GM12878 (cell line): Measurements from ENCODE around the gene APOBEC3B. TPM values are rescaled to one million over a fixed set of nuclear protein-coding genes. Genes with fewer than 3 reads are reported as not detected.

Source experiments
- ATAC-seq: fragments of 200-7000 bp; cut with Tn5 transposase; 3 replicates; pipeline ENCODE4 v1.9.1; 2020; ENCODE audit warnings: mild to moderate bottlenecking, moderate library complexity
- BruUV-seq: library from RNA; stranded (reverse); fragments of 400-500 nt; replicated peaks from 2 replicates; lab custom pipeline; 2021; lab: Mats Ljungman, UMichigan
- CTCF ChIA-PET: fragments of 300-600 bp; sonication (Branson Sonifier 250); formaldehyde crosslinking; extraction: SDS; loops from one replicate; lab custom pipeline; 2021; ENCODE audit warnings: inconsistent platforms; lab: Yijun Ruan, JAX
- POLR2A ChIA-PET: fragments of 350-600 bp; formaldehyde crosslinking; extraction: SDS; loops from one replicate; lab custom pipeline; 2021; ENCODE audit warnings: inconsistent platforms; lab: Charles Lee
- RAD21 ChIA-PET: fragments of 300-600 bp; sonication (Branson Sonifier 250); formaldehyde crosslinking; loops from one replicate; lab custom pipeline; 2023; ENCODE audit warnings: antibody characterized with exemption; ENCODE audit not compliant: unreplicated experiment; lab: Charles Lee
- SMC1A ChIA-PET: fragments of 300-600 bp; sonication (Branson Sonifier 250); formaldehyde crosslinking; loops from one replicate; lab custom pipeline; 2023; ENCODE audit not compliant: unreplicated experiment, uncharacterized antibody; lab: Charles Lee
- DNase-seq: peaks from one replicate; pipeline ENCODE4 v3.0.0-alpha.2; 2011; ENCODE audit warnings: low read depth, low spot score
- FAIRE-seq: peaks from 3 replicates; lab custom pipeline; 2011; peaks lifted over from hg19 to GRCh38; lab: Jason Lieb, UNC
- H2AFZ ChIP-seq: 2 replicates; pipeline ENCODE4 v1.6.0; 2011; ENCODE audit warnings: low read depth, low read length, control low read depth; ENCODE audit not compliant: control insufficient read depth
- H3K27ac ChIP-seq: 2 replicates; pipeline ENCODE4 v1.5.1; 2011; ENCODE audit warnings: control low read depth; ENCODE audit not compliant: control insufficient read depth, insufficient read depth
- H3K27me3 ChIP-seq, 2 experiments: replicated peaks in 1 of 2; 2 replicates each; pipeline versions ENCODE4 v1.6.0 to v1.6.1; 2011; ENCODE audit warnings: low read length in 1 of 2; ENCODE audit not compliant: control insufficient read depth in 2 of 2, insufficient read depth in 2 of 2
- H3K36me3 ChIP-seq, 2 experiments: 2 replicates each; pipeline ENCODE4 v1.5.1; 2011; ENCODE audit warnings: low read length in 1 of 2; ENCODE audit not compliant: control insufficient read depth in 2 of 2, insufficient read depth in 2 of 2
- H3K4me1 ChIP-seq: 2 replicates; pipeline ENCODE4 v1.6.1; 2011; ENCODE audit warnings: mild to moderate bottlenecking, low read length, moderate library complexity, mixed read lengths; ENCODE audit not compliant: control insufficient read depth, insufficient read depth
- H3K4me2 ChIP-seq: 2 replicates; pipeline ENCODE4 v1.6.0; 2011; ENCODE audit warnings: control low read depth; ENCODE audit not compliant: control insufficient read depth, insufficient read depth
- H3K4me3 ChIP-seq: fragments of 200-600 bp; sonication (generic); 2 replicates; pipeline ENCODE4 v1.5.1; 2016
- H3K79me2 ChIP-seq: 2 replicates; pipeline ENCODE4 v1.6.0; 2011; ENCODE audit warnings: low read length; ENCODE audit not compliant: control insufficient read depth, insufficient read depth
- H3K9ac ChIP-seq: 2 replicates; pipeline ENCODE4 v1.8.0; 2011; ENCODE audit warnings: low read length, control low read depth, mixed read lengths; ENCODE audit not compliant: control insufficient read depth, insufficient read depth
- H3K9me3 ChIP-seq: replicated peaks from 3 replicates; pipeline ENCODE4 v1.5.1; 2011; ENCODE audit warnings: mild to moderate bottlenecking, low read length; ENCODE audit not compliant: control insufficient read depth, insufficient read depth
- H4K20me1 ChIP-seq: 2 replicates; pipeline ENCODE4 v1.6.0; 2011; ENCODE audit not compliant: control insufficient read depth, insufficient read depth
- ATF7 ChIP-seq: fragments of 450-650 bp; IDR thresholded peaks from 2 replicates; pipeline ENCODE4 v1.6.1; 2016; ENCODE audit warnings: low read depth, mild to moderate bottlenecking
- BACH1 ChIP-seq: fragments of 450-650 bp; IDR thresholded peaks from 2 replicates; pipeline ENCODE4 v1.6.1; 2017; ENCODE audit warnings: mild to moderate bottlenecking, borderline replicate concordance
- CREM ChIP-seq: IDR thresholded peaks from 2 replicates; pipeline ENCODE4 v1.6.1; 2014; ENCODE audit warnings: antibody characterized with exemption, low read depth
- EED ChIP-seq: sonication (generic); IDR thresholded peaks from 2 replicates; pipeline ENCODE4 v1.6.1; 2016; ENCODE audit warnings: antibody characterized with exemption, low read depth
- IRF3 ChIP-seq: fragments of 450-650 bp; IDR thresholded peaks from 2 replicates; pipeline ENCODE4 v1.6.1; 2014; ENCODE audit warnings: mild to moderate bottlenecking
- MEF2B ChIP-seq: fragments of 450-650 bp; IDR thresholded peaks from 2 replicates; pipeline ENCODE4 v1.6.1; 2018; ENCODE audit warnings: mild to moderate bottlenecking, moderate library complexity; ENCODE audit not compliant: partially characterized antibody, poor library complexity, severe bottlenecking
- NFYB ChIP-seq: IDR thresholded peaks from 2 replicates; pipeline ENCODE4 v1.6.1; 2011; ENCODE audit warnings: low read depth, mild to moderate bottlenecking, low read length, improper control_type of control experiment, moderate library complexity; ENCODE audit not compliant: insufficient read depth
- PAX8 ChIP-seq: fragments of 450-650 bp; IDR thresholded peaks from 2 replicates; pipeline ENCODE4 v1.6.1; 2017; ENCODE audit warnings: mild to moderate bottlenecking, moderate library complexity
- PBX3 ChIP-seq: IDR thresholded peaks from 2 replicates; pipeline ENCODE4 v1.6.1; 2011; ENCODE audit warnings: mild to moderate bottlenecking, low read depth, low read length, moderate library complexity; ENCODE audit not compliant: insufficient replicate concordance
- RB1 ChIP-seq: fragments of 450-650 bp; formaldehyde crosslinking; IDR thresholded peaks from 2 replicates; pipeline ENCODE4 v1.6.1; 2017; ENCODE audit warnings: mild to moderate bottlenecking, borderline replicate concordance
- RCOR1 ChIP-seq: conservative IDR thresholded peaks from 2 replicates; pipeline ENCODE4 v1.6.1; 2012; ENCODE audit warnings: low read depth, low read length, improper control_type of control experiment
- SIN3A ChIP-seq: IDR thresholded peaks from 2 replicates; pipeline ENCODE4 v1.6.1; 2012; ENCODE audit warnings: low read depth, low read length, improper control_type of control experiment
- SUZ12 ChIP-seq: fragments of 200-600 bp; sonication (generic); IDR thresholded peaks from one replicate; pipeline ENCODE4 v1.6.1; 2018; ENCODE audit warnings: antibody characterized with exemption, mild to moderate bottlenecking; ENCODE audit not compliant: unreplicated experiment
- ZBTB4 ChIP-seq: fragments of 450-650 bp; formaldehyde crosslinking; IDR thresholded peaks from 2 replicates; pipeline ENCODE4 v1.4.0; 2022; ENCODE audit warnings: mild to moderate bottlenecking, moderate library complexity
- ZNF592 ChIP-seq: fragments of 450-650 bp; IDR thresholded peaks from 2 replicates; pipeline ENCODE4 v1.6.1; 2017; ENCODE audit warnings: mild to moderate bottlenecking, moderate library complexity
- WGBS: methylation state at CpG from one replicate; pipeline ENCODE4 v1.1.6; 2016; ENCODE audit warnings: low lambda C conversion rate; ENCODE audit not compliant: insufficient replicate concordance, insufficient coverage; ENCODE audit errors: missing lambda C conversion rate; 5-methylcytosine and 5-hydroxymethylcytosine counted together
- in situ Hi-C: fragments of 300-500 bp; cut with MboI; formaldehyde crosslinking; loops from 9 replicates; pipeline ENCODE4 v1.14.3; 2018; ENCODE audit warnings: mixed read lengths
- intact Hi-C: fragments of 100-400 bp; cut with micrococcal nuclease; formaldehyde crosslinking; loops from one replicate; pipeline ENCODE4 v1.14.2; 2022; ENCODE audit not compliant: unreplicated experiment
- polyA plus RNA-seq, 11 experiments: library from polyadenylated mRNA; depleted of rRNA in 4 of 11; unstranded in 6 of 11; stranded (reverse) in 5 of 11; fragments of >200 nt; fragmentation: Nextera tagmentation in 4 of 11; fragmentation: Illumina TruSeq in 1 of 11; extraction: Ambion mirVana in 4 of 11; extraction: Trizol in 1 of 11; gene quantifications; 1 replicate in 1 of 11; 2 replicates in 10 of 11; pipeline versions ENCODE4 v1.2.1 to v1.2.3, GENCODE V29; 2011 to 2016; ENCODE audit warnings: inconsistent platforms in 2 of 11, missing spikeins in 2 of 11, low read depth in 1 of 11
- total RNA-seq, 4 experiments: library from RNA; depleted of rRNA in 3 of 4; stranded (reverse); fragments of >200 nt in 3 of 4; fragmentation: Illumina TruSeq in 1 of 4; extraction: Trizol in 1 of 4; gene quantifications; 2 replicates each; pipeline versions ENCODE4 v1.2.1 to v1.2.3, GENCODE V29; 2013 to 2021

Gene APOBEC3B
- total and polyA plus RNA-seq, 10 of the 15 experiments (the other 5 are each of a cell fraction or from before 2014, with no cell fraction given) = 2.4 to 75.1 (median 30.9) TPM

GRCh38 chr22:38935616-38936015, 46.5 kb upstream of the APOBEC3B start (continued):
- no peak for TF ChIP-seq IRF3
- TF ChIP-seq RB1 = no peak
- no peak for TF ChIP-seq EED
- no peak for TF ChIP-seq MEF2B
- TF ChIP-seq, all 136 proteins: peak for 0

GRCh38 chr22:38936562-38936961, 45.6 kb upstream of the APOBEC3B start:
- ChIA-PET POLR2A (no interaction called here), SMC1A (no interaction called here), CTCF (no interaction called here), RAD21 (no interaction called here)
- in situ Hi-C loops (no loop called here), intact Hi-C loops (no loop called here)
- Histone ChIP-seq H3K27ac (no peak overlapping the region), H2AFZ (no peak overlapping the region), H3K4me3 (no peak overlapping the region), H3K79me2 (no peaks in the 10 kb centered on the region), H3K9ac (no peak overlapping the region), H3K4me2 (no peak overlapping the region), H3K4me1 (peaks cover 8% of the 10 kb centered on the region), H3K36me3 (no peaks in the 10 kb centered on the region), H4K20me1 (no peaks in the 10 kb centered on the region), H3K27me3 (no peaks in the 10 kb centered on the region), H3K9me3 (no peaks in the 10 kb centered on the region)
- WGBS = 76% methylated on average over 17 of the region's 17 CpGs
- DNase-seq (no peak), ATAC-seq (no peak), FAIRE-seq (no peak)
- BruUV-seq = no TSS peak
- TF ChIP-seq PAX8 (no peak), ZBTB4 (CRISPR knock-in tag) (no peak), BACH1 (no peak), ATF7 (no peak), RCOR1 (no peak), PBX3 (no peak), CREM (no peak), SUZ12 (no peak), ZNF592 (no peak), SIN3A (no peak), NFYB (no peak)
